MM.1S (cell line): ENCODE results near the gene SERPINA3.

Source experiments
- EZH2 ChIP-seq: fragments of 300-600 bp; sonication (generic); optimal IDR thresholded peaks from 2 replicates; pipeline ENCODE3; 2017; ENCODE audit warnings: low read depth, mild to moderate bottlenecking, antibody characterized with exemption, low read length, mixed read lengths
- EZH2phosphoT487 ChIP-seq: fragments of 300-600 bp; sonication (generic); IDR thresholded peaks from 2 replicates; pipeline ENCODE4 v1.6.1; 2018; ENCODE audit warnings: antibody characterized with exemption, low read length
- TF ChIP-seq, protein P1 (sequence below): fragments of 300-600 bp; sonication (generic); IDR thresholded peaks from 2 replicates; pipeline ENCODE4 v1.5.1; 2016; ENCODE audit warnings: antibody characterized with exemption, low read length, mixed read lengths

DNA sequence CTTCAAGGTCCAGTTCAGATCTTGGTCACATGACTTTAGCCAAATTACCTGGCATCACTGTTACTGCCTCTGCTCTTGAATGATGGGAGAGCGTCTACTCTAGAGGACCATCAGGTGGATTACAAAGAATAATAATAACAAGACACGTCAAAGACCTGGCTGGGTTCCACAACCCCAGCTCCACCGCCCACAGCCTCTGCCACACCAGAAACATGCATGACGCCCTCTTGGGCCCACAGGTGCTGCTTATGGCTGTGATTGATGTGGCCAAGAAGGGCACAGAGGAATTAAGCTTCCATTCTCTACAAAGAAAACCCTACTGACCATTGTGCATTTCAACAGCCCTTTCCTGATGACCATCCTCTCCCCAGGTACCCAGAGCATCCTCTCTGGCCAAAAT lies 18.2 kb downstream of the SERPINA3 start:
- TF ChIP-seq EZH2, result no peak
- TF ChIP-seq, protein P1, sequence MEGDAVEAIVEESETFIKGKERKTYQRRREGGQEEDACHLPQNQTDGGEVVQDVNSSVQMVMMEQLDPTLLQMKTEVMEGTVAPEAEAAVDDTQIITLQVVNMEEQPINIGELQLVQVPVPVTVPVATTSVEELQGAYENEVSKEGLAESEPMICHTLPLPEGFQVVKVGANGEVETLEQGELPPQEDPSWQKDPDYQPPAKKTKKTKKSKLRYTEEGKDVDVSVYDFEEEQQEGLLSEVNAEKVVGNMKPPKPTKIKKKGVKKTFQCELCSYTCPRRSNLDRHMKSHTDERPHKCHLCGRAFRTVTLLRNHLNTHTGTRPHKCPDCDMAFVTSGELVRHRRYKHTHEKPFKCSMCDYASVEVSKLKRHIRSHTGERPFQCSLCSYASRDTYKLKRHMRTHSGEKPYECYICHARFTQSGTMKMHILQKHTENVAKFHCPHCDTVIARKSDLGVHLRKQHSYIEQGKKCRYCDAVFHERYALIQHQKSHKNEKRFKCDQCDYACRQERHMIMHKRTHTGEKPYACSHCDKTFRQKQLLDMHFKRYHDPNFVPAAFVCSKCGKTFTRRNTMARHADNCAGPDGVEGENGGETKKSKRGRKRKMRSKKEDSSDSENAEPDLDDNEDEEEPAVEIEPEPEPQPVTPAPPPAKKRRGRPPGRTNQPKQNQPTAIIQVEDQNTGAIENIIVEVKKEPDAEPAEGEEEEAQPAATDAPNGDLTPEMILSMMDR, result no peak
- TF ChIP-seq EZH2phosphoT487, result no peak
